Naive B cell (primary cell): ENCODE measurements around the gene CFAP77. TPM values are rescaled to one million over a fixed set of nuclear protein-coding genes. Genes with fewer than 3 reads are reported as not detected.

Experiments used
- ATAC-seq, 2 donors: fragments of 150-1000 bp; cut with Tn5 transposase; 2 replicates each; pipeline ENCODE4 v1.10.0; 2021; ENCODE audit warnings: low read depth in 2 of 2, mild to moderate bottlenecking in 2 of 2, moderate library complexity in 2 of 2
- DNase-seq: peaks from one replicate; pipeline ENCODE4 v3.0.0; 2022
- H3K27ac Mint-ChIP-seq, 6 donors: one replicate each; pipeline ENCODE4 v1.8.0; 2020 to 2022; ENCODE audit warnings: mild to moderate bottlenecking in 6 of 6, mixed read lengths in 6 of 6, moderate library complexity in 5 of 6, inconsistent platforms in 2 of 6
- H3K27me3 Mint-ChIP-seq, 3 donors: one replicate each; pipeline ENCODE4 v1.8.0; 2021 to 2022; ENCODE audit warnings: mixed read lengths in 3 of 3, mild to moderate bottlenecking in 1 of 3
- H3K36me3 Mint-ChIP-seq, 2 donors: one replicate each; pipeline ENCODE4 v1.8.0; 2020 to 2022; ENCODE audit warnings: mixed read lengths in 2 of 2, inconsistent platforms in 1 of 2, mild to moderate bottlenecking in 1 of 2
- H3K4me1 Mint-ChIP-seq, 3 donors: one replicate each; pipeline ENCODE4 v1.8.0; 2020 to 2022; ENCODE audit warnings: mixed read lengths in 3 of 3, inconsistent platforms in 1 of 3, mild to moderate bottlenecking in 1 of 3, moderate library complexity in 1 of 3
- H3K4me3 Mint-ChIP-seq, 8 donors: one replicate each; pipeline ENCODE4 v1.8.0; 2020 to 2022; ENCODE audit warnings: mild to moderate bottlenecking in 8 of 8, mixed read lengths in 8 of 8, moderate library complexity in 8 of 8, inconsistent platforms in 2 of 8
- H3K9me3 Mint-ChIP-seq, 7 donors: one replicate each; pipeline ENCODE4 v1.8.0; 2020 to 2022; ENCODE audit warnings: mixed read lengths in 7 of 7, mild to moderate bottlenecking in 5 of 7, inconsistent platforms in 2 of 7, moderate library complexity in 1 of 7
- polyA plus RNA-seq, 6 donors: library from polyadenylated mRNA; unstranded; fragments of 300-500 nt; fragmentation: Illumina TruSeq; gene quantifications; one replicate each; pipeline ENCODE4 v1.2.3, GENCODE V29; 2021; ENCODE audit warnings: low read depth in 6 of 6

The CFAP77 gene
- polyA plus RNA-seq, 6 donors from 2014 or later, result 0.16 TPM; not detected in 5

GRCh38 chr9:132464547-132464946, 54.5 kb downstream of the CFAP77 start:
- Mint-ChIP-seq H3K4me3 (no peak overlapping the region), H3K27me3 (peaks cover 11 to 29% (median 26%) of the 10 kb centered on the region in 3 donors), H3K27ac (no peak overlapping the region), H3K36me3 (no peaks in the 10 kb centered on the region), H3K4me1 (no peaks in the 10 kb centered on the region), H3K9me3 (peaks cover 0 to 3% (median 0%) of the 10 kb centered on the region in 7 donors)
- ATAC-seq (no peak), DNase-seq (no peak)

DNA sequence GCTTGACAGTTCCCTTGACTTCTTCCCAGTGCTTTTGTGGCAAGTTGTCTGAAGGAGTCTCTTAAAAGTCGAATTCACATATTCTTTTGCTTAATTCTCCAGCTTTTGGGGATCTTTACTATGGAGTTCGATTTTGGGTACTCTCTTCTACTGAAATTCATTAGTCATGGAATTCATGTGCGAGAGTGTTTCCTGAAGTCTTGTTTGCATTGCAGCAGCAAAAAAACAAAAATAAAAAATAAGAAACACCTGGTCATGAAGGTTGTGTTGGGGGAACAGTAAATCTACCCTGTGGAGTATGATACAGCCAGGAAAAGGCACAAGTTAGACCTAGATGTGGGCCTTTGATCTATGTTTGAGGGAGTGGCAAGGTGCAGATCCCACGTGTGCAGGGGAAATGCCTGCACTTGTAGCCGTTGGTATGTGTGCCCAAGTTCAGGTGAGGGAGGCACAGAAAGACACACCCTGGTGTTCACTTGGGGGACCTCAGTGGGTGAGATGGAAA, 55.2 kb downstream of the CFAP77 start:
- no peaks in the 10 kb centered on the region for H3K4me1 Mint-ChIP-seq
- H3K36me3 Mint-ChIP-seq, result no peaks in the 10 kb centered on the region
- DNase-seq (no peak), ATAC-seq (no peak)
- H3K27ac Mint-ChIP-seq, result no peak overlapping the region
- H3K27me3 Mint-ChIP-seq, result peaks cover 11 to 29% (median 26%) of the 10 kb centered on the region in 3 donors
- no peak overlapping the region for H3K4me3 Mint-ChIP-seq
- peaks cover 0 to 3% (median 0%) of the 10 kb centered on the region in 7 donors for H3K9me3 Mint-ChIP-seq

GRCh38 chr9:132472199-132472598, 62.2 kb downstream of the CFAP77 start:
- Mint-ChIP-seq H3K4me3 (no peak overlapping the region), H3K36me3 (no peaks in the 10 kb centered on the region), H3K9me3 (peaks cover 0 to 3% (median 0%) of the 10 kb centered on the region in 7 donors), H3K27ac (no peak overlapping the region), H3K27me3 (peaks cover 2 to 37% (median 29%) of the 10 kb centered on the region in 3 donors), H3K4me1 (no peaks in the 10 kb centered on the region)
- DNase-seq (no peak), ATAC-seq (no peak)

DNA sequence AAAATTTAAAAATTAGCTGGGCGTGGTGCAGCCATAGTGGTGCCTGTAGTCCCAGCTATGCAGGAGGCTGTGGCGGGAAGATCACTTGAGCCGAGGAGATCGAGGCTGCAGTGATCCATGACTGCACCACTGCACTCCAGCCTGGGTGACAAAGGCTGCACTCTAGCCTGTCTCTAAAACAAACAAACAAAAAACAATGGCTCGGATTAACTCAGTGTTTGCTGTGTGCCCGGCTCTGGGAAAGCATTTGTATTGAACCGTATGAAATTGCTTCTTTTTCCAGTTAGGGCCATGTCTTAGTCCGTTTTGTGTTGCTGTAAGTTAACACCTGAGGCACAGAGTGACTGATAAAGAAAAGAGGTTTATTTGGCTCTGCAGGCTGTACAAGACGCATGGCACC, 62.6 kb downstream of the CFAP77 start:
- H3K36me3 Mint-ChIP-seq, result no peaks in the 10 kb centered on the region
- H3K27ac Mint-ChIP-seq, result no peak overlapping the region
- H3K4me3 Mint-ChIP-seq, result no peak overlapping the region
- no peaks in the 10 kb centered on the region for H3K4me1 Mint-ChIP-seq
- ATAC-seq, result no peak
- peaks cover 6 to 37% (median 26%) of the 10 kb centered on the region in 3 donors for H3K27me3 Mint-ChIP-seq
- no peak for DNase-seq
- peaks cover 0 to 1% (median 0%) of the 10 kb centered on the region in 7 donors for H3K9me3 Mint-ChIP-seq

- Mint-ChIP-seq H3K36me3 (no peaks in the 10 kb centered on the region), H3K4me3 (no peak overlapping the region)
Observed at GRCh38 chr9:132474253-132474652, 64.2 kb downstream of the CFAP77 start.

DNA sequence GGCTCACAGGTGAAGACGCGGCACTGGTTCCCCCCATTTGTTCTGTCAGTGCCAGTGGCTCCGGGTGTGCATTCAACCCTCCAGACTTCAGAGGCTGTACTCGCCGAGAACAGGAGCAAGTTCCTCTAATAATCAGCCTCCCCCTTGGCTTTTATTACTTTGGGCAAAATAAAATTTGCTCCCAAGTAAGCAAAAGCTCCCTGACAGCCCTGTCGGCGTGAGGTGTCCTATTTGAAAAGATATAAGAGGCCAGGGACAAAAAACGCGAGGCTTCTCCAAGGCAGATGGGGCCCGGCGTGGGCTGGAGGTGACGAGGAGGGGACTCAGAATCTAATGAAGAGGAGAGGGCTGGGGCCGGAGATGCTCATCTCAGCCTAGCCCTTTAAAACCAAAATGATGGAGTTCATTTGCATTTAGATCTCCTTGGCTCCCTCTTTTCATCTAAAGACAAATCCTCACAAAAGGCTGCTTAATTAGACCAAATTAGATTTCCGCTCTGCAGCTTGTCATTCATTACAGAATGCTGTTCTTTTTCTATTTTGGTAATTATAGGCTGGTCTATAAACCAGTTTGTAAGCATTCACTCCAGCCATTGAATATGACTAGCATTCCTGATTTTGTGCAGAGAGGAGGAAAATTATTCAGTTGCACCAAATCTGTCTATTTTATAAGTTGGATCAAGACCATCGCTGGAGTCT, 68.5 kb downstream of the CFAP77 start:
- Mint-ChIP-seq H3K27ac (no peak overlapping the region), H3K27me3 (peaks cover 6 to 56% (median 48%) of the 10 kb centered on the region in 3 donors), H3K36me3 (no peaks in the 10 kb centered on the region), H3K4me3 (no peak overlapping the region), H3K4me1 (peaks cover 0 to 3% (median 0%) of the 10 kb centered on the region in 3 donors), H3K9me3 (peaks cover 0 to 2% (median 0%) of the 10 kb centered on the region in 7 donors)
- ATAC-seq (no peak), DNase-seq (no peak)

More at GRCh38 chr9:132474253-132474652, 64.2 kb downstream of the CFAP77 start:
- Mint-ChIP-seq H3K9me3 (peaks cover 0 to 2% (median 0%) of the 10 kb centered on the region in 7 donors), H3K27me3 (peaks cover 6 to 35% (median 24%) of the 10 kb centered on the region in 3 donors), H3K4me1 (no peaks in the 10 kb centered on the region), H3K27ac (peak overlapping the region in 1 of 6 donors; percentile 41)
- DNase-seq (no peak), ATAC-seq (no peak)

DNA sequence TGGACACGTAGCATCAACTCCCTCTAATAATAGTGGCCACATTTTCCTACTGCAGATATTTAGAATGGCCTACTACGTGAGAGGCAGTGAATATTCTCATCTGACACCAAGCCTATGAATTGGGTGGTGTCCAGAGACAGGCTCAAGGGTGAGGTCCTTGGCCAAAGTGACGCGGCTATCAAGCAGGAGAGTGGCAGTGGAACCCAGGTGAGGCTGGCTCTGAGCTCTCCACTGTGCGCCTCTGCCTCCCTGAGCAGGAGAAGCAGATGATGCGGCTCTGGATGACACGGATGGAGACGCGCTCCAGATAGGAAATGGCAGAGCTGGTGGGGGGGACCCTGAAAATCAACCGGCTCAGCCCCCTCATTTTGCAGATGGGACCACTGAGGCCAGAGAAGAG, 69.7 kb downstream of the CFAP77 start:
- ATAC-seq, result no peak
- Mint-ChIP-seq H3K36me3 (no peaks in the 10 kb centered on the region), H3K27me3 (peaks cover 6 to 58% (median 39%) of the 10 kb centered on the region in 3 donors)

DNA sequence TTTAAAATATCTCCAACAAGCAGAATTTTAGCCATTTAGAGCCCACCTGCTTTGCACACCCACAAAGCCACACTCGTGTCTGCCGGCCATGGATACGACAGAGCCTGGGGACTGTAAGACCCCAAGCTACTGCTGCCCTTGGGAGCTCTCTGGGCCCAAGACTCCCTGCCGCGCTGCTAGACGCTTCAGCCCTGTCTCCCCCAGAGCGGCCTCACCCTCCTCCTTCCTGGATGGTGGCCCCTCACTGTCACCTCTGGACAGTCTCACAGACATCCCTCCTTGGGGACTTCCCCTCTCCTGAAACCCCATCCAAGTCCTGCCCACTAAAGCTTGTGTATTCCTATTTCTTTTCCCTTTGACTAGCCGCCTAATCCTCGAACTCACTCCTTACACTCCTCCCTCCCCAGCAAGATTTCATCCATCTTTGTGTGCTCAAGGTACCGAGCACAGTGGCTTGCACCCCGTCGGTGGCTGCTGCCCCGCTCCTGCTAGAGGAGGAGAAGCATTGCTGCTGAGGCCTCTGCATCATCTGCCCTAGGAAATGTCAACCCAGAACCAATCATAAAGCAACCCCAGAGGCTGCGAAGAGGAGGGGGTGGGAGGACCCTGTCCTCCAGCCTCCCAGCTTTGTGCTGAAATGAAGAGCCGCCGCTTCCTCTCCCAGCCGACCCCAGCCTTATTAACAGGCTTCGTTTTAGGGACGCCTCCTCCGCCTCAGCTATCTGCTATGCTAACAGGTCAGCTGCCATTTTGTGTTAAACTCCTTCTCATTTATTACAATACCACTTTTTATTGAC, 71.2 kb downstream of the CFAP77 start:
- H3K27me3 Mint-ChIP-seq, result peaks cover 6 to 53% (median 42%) of the 10 kb centered on the region in 3 donors
- H3K4me1 Mint-ChIP-seq, result peaks cover 0 to 3% (median 0%) of the 10 kb centered on the region in 3 donors
- H3K36me3 Mint-ChIP-seq, result no peaks in the 10 kb centered on the region
- DNase-seq (no peak), ATAC-seq (no peak)
- H3K27ac Mint-ChIP-seq, result no peak overlapping the region
- no peak overlapping the region for H3K4me3 Mint-ChIP-seq
- H3K9me3 Mint-ChIP-seq, result peaks cover 0 to 2% (median 0%) of the 10 kb centered on the region in 7 donors

More for the DNA sequence above, 69.7 kb downstream of the CFAP77 start:
- Mint-ChIP-seq H3K27ac (no peak overlapping the region), H3K4me1 (peaks cover 0 to 3% (median 0%) of the 10 kb centered on the region in 3 donors), H3K9me3 (peaks cover 0 to 2% (median 0%) of the 10 kb centered on the region in 7 donors), H3K4me3 (no peak overlapping the region)
- DNase-seq, result no peak

GRCh38 chr9:132482196-132482813, 72.3 kb downstream of the CFAP77 start:
- Mint-ChIP-seq H3K4me3 (no peak overlapping the region), H3K9me3 (peaks cover 0 to 2% (median 0%) of the 10 kb centered on the region in 7 donors), H3K27ac (no peak overlapping the region), H3K4me1 (peaks cover 0 to 10% (median 3%) of the 10 kb centered on the region in 3 donors), H3K36me3 (no peaks in the 10 kb centered on the region), H3K27me3 (peaks cover 12 to 53% (median 49%) of the 10 kb centered on the region in 3 donors)
- ATAC-seq (no peak), DNase-seq (no peak)

GRCh38 chr9:132485393-132485792, 75.4 kb downstream of the CFAP77 start:
- H3K9me3 Mint-ChIP-seq, result no peaks in the 10 kb centered on the region
- H3K4me3 Mint-ChIP-seq, result no peak overlapping the region
- H3K4me1 Mint-ChIP-seq, result peaks cover 3 to 10% (median 7%) of the 10 kb centered on the region in 3 donors
- peaks cover 24 to 70% (median 58%) of the 10 kb centered on the region in 3 donors for H3K27me3 Mint-ChIP-seq
- ATAC-seq (no peak), DNase-seq (no peak)
- H3K27ac Mint-ChIP-seq, result no peak overlapping the region
- H3K36me3 Mint-ChIP-seq, result no peaks in the 10 kb centered on the region

GRCh38 chr9:132486706-132487350, 76.8 kb downstream of the CFAP77 start:
- peaks cover 3 to 9% (median 7%) of the 10 kb centered on the region in 3 donors for H3K4me1 Mint-ChIP-seq
- no peaks in the 10 kb centered on the region for H3K9me3 Mint-ChIP-seq
- peak overlapping the region in 7 of 8 donors; percentile 12 to 85 (median 34) for H3K4me3 Mint-ChIP-seq
- DNase-seq, result no peak
- no peak for ATAC-seq
- H3K27ac Mint-ChIP-seq, result peak overlapping the region in 1 of 6 donors; percentile 75
- no peaks in the 10 kb centered on the region for H3K36me3 Mint-ChIP-seq
- H3K27me3 Mint-ChIP-seq, result peaks cover 32 to 70% (median 53%) of the 10 kb centered on the region in 3 donors

- Mint-ChIP-seq H3K4me3 (no peak overlapping the region), H3K27me3 (peaks cover 32 to 70% (median 54%) of the 10 kb centered on the region in 3 donors), H3K4me1 (peaks cover 3 to 7% (median 7%) of the 10 kb centered on the region in 3 donors), H3K36me3 (no peaks in the 10 kb centered on the region), H3K27ac (no peak overlapping the region), H3K9me3 (no peaks in the 10 kb centered on the region)
- DNase-seq (no peak), ATAC-seq (no peak)
Observed at GRCh38 chr9:132487351-132487791, 77.4 kb downstream of the CFAP77 start.
